Measurements from ENCODE around the gene LYPLAL1.
"Not testable (repeated sequence)": the region's sequence is repeated elsewhere in the genome, so short reads cannot be mapped to it uniquely, and the experiment has no call there.

Gene LYPLAL1

GRCh38 chr1:219239518-219239917 is 65.8 kb downstream of the LYPLAL1 start:
- DNase-seq: no peak
- H3K27me3 ChIP-seq: no peaks in the 10 kb centered on the region
- TF ChIP-seq CTCF (IDR thresholded peaks at IDR 0.05; ENCODE audit: low read depth, low read length): no peak
- no peaks in the 10 kb centered on the region for H3K4me1 ChIP-seq
- H3K4me3 ChIP-seq (ENCODE audit: low read depth, low read length): no peak overlapping the region
- no peaks in the 10 kb centered on the region for H3K9me3 ChIP-seq
- H3K36me3 ChIP-seq: no peaks in the 10 kb centered on the region

- no peak for TF ChIP-seq CTCF (IDR thresholded peaks at IDR 0.05; ENCODE audit: low read depth, low read length)
- H3K27me3 ChIP-seq: no peaks in the 10 kb centered on the region
- no peaks in the 10 kb centered on the region for H3K4me1 ChIP-seq
These were observed 71.2 kb downstream of the LYPLAL1 start for GRCh38 chr1:219244864-219245263.

GRCh38 chr1:219247441-219247840 is 73.8 kb downstream of the LYPLAL1 start:
- H3K4me1 ChIP-seq: no peaks in the 10 kb centered on the region
- DNase-seq: no peak
- TF ChIP-seq CTCF (IDR thresholded peaks at IDR 0.05; ENCODE audit: low read depth, low read length): no peak
- H3K36me3 ChIP-seq: no peaks in the 10 kb centered on the region
- H3K27me3 ChIP-seq: no peaks in the 10 kb centered on the region
- no peak overlapping the region for H3K4me3 ChIP-seq (ENCODE audit: low read depth, low read length)
- H3K9me3 ChIP-seq: no peaks in the 10 kb centered on the region

More at GRCh38 chr1:219244864-219245263, 71.2 kb downstream of the LYPLAL1 start:
- Histone ChIP-seq H3K36me3 (no peaks in the 10 kb centered on the region), H3K4me3 (ENCODE audit: low read depth, low read length) (no peak overlapping the region), H3K9me3 (no peaks in the 10 kb centered on the region)
- no peak for DNase-seq

- H3K4me1 ChIP-seq; H3K4me3 ChIP-seq (ENCODE audit: low read depth, low read length); H3K36me3 ChIP-seq; H3K9me3 ChIP-seq; H3K27me3 ChIP-seq; DNase-seq: not testable (repeated sequence)
These were observed 76.8 kb downstream of the LYPLAL1 start for GRCh38 chr1:219250468-219250867.

- Histone ChIP-seq H3K4me1 (no peaks in the 10 kb centered on the region), H3K9me3 (no peaks in the 10 kb centered on the region), H3K36me3 (no peaks in the 10 kb centered on the region), H3K4me3 (ENCODE audit: low read depth, low read length) (no peak overlapping the region), H3K27me3 (no peaks in the 10 kb centered on the region)
- no peak for DNase-seq
- no peak for TF ChIP-seq CTCF (IDR thresholded peaks at IDR 0.05; ENCODE audit: low read depth, low read length)
These were observed 84.1 kb downstream of the LYPLAL1 start for GRCh38 chr1:219257751-219258150.

- no peak for DNase-seq
- Histone ChIP-seq H3K4me1 (no peaks in the 10 kb centered on the region), H3K36me3 (no peaks in the 10 kb centered on the region), H3K4me3 (ENCODE audit: low read depth, low read length) (no peak overlapping the region), H3K27me3 (no peaks in the 10 kb centered on the region), H3K9me3 (no peaks in the 10 kb centered on the region)
- TF ChIP-seq CTCF (IDR thresholded peaks at IDR 0.05; ENCODE audit: low read depth, low read length): no peak
These were observed 87.8 kb downstream of the LYPLAL1 start for GRCh38 chr1:219261454-219261853.
